GM23338 (cell line): ENCODE results near the gene GTPBP4. TPM values are rescaled to one million over a fixed set of nuclear protein-coding genes. Genes with fewer than 3 reads are reported as not detected.

ENCODE experiments used
- ATAC-seq: fragments of 200-7000 bp; cut with Tn5 transposase; 3 replicates; pipeline ENCODE4 v1.9.1; 2020
- DNase-seq: peaks from one replicate; pipeline ENCODE4 v3.0.0-alpha.2; 2015; ENCODE audit warnings: low spot score
- H2AFZ ChIP-seq: fragments of 200-600 bp; sonication (generic); 2 replicates; pipeline ENCODE4 v1.8.0; 2016; ENCODE audit warnings: antibody characterized with exemption, mild to moderate bottlenecking, moderate library complexity
- H3F3A ChIP-seq: fragments of 200-600 bp; sonication (generic); replicated peaks from 2 replicates; pipeline ENCODE4 v1.8.0; 2017; ENCODE audit warnings: antibody characterized with exemption, mixed run types, low read depth
- H3K27ac ChIP-seq: fragments of 200-600 bp; sonication (generic); 2 replicates; pipeline ENCODE4 v1.6.1; 2016; ENCODE audit warnings: low read depth
- H3K27me3 ChIP-seq: fragments of 200-600 bp; sonication (generic); 2 replicates; pipeline ENCODE4 v1.8.0; 2016; ENCODE audit warnings: mild to moderate bottlenecking, mixed run types, moderate library complexity; ENCODE audit not compliant: insufficient read depth
- H3K36me3 ChIP-seq: fragments of 200-600 bp; sonication (generic); 2 replicates; pipeline ENCODE4 v1.8.0; 2016; ENCODE audit warnings: mild to moderate bottlenecking; ENCODE audit not compliant: insufficient read depth
- H3K4me1 ChIP-seq: fragments of 200-600 bp; sonication (generic); 2 replicates; pipeline ENCODE4 v1.8.0; 2016; ENCODE audit warnings: mild to moderate bottlenecking, moderate library complexity; ENCODE audit not compliant: insufficient read depth
- H3K4me2 ChIP-seq: fragments of 200-600 bp; sonication (generic); 2 replicates; pipeline ENCODE4 v1.7.1; 2017; ENCODE audit warnings: mixed run types
- H3K4me3 ChIP-seq: fragments of 200-600 bp; sonication (generic); 2 replicates; pipeline ENCODE4 v1.6.1; 2016; ENCODE audit warnings: mixed run types
- H3K79me2 ChIP-seq: fragments of 200-600 bp; sonication (generic); replicated peaks from 2 replicates; pipeline ENCODE4 v1.8.0; 2017; ENCODE audit warnings: mild to moderate bottlenecking; ENCODE audit not compliant: insufficient read depth
- H3K9me2 ChIP-seq: fragments of 200-600 bp; sonication (generic); 2 replicates; pipeline ENCODE4 v1.8.0; 2017; ENCODE audit not compliant: insufficient read depth
- H4K20me1 ChIP-seq: fragments of 200-600 bp; sonication (generic); replicated peaks from 2 replicates; pipeline ENCODE4 v1.8.0; 2017; ENCODE audit warnings: mild to moderate bottlenecking; ENCODE audit not compliant: insufficient read depth
- H3K27ac Mint-ChIP-seq: 2 replicates; pipeline ENCODE4 v1.8.0; 2020; ENCODE audit warnings: inconsistent platforms, mild to moderate bottlenecking, moderate library complexity, mixed read lengths
- H3K27me3 Mint-ChIP-seq: 3 replicates; pipeline ENCODE4 v1.8.0; 2022; ENCODE audit warnings: low read depth, mild to moderate bottlenecking, moderate library complexity, mixed read lengths, inconsistent platforms; ENCODE audit not compliant: insufficient read depth, poor library complexity
- H3K36me3 Mint-ChIP-seq: 3 replicates; pipeline ENCODE4 v1.8.0; 2021; ENCODE audit warnings: low read depth, mild to moderate bottlenecking, inconsistent platforms, moderate library complexity, mixed read lengths
- H3K4me1 Mint-ChIP-seq: 3 replicates; pipeline ENCODE4 v1.8.0; 2020; ENCODE audit warnings: mild to moderate bottlenecking, inconsistent platforms, mixed read lengths
- H3K4me3 Mint-ChIP-seq: 3 replicates; pipeline ENCODE4 v1.8.0; 2021; ENCODE audit warnings: moderate library complexity, mild to moderate bottlenecking, inconsistent platforms, mixed read lengths
- H3K9me3 Mint-ChIP-seq: 3 replicates; pipeline ENCODE4 v1.8.0; 2020; ENCODE audit warnings: moderate library complexity, mild to moderate bottlenecking, inconsistent platforms, mixed read lengths
- CTCF ChIP-seq, 2 experiments: fragments of 200-600 bp in 1 of 2; sonication (generic) in 1 of 2; conservative IDR thresholded peaks; 2 replicates each; pipeline versions ENCODE4 v1.5.1 to v1.6.1; 2016 to 2017; ENCODE audit warnings: antibody characterized with exemption in 2 of 2, low read depth in 2 of 2, mild to moderate bottlenecking in 2 of 2, moderate library complexity in 1 of 2
- ETS1 ChIP-seq: IDR thresholded peaks from 2 replicates; pipeline ENCODE4 v1.6.1; 2016; ENCODE audit warnings: antibody characterized with exemption
- EZH2phosphoT487 ChIP-seq: fragments of 200-600 bp; sonication (generic); IDR thresholded peaks from one replicate; pipeline ENCODE4 v1.8.1; 2018; ENCODE audit warnings: antibody characterized with exemption; ENCODE audit not compliant: unreplicated experiment
- JUNB ChIP-seq: IDR thresholded peaks from one replicate; pipeline ENCODE4 v1.6.1; 2016; ENCODE audit warnings: antibody characterized with exemption; ENCODE audit not compliant: unreplicated experiment
- REST ChIP-seq: IDR thresholded peaks from one replicate; pipeline ENCODE4 v1.6.1; 2018; ENCODE audit warnings: antibody characterized with exemption; ENCODE audit not compliant: unreplicated experiment
- STAT1 ChIP-seq: IDR thresholded peaks from one replicate; pipeline ENCODE4 v1.6.1; 2016; ENCODE audit warnings: antibody characterized with exemption; ENCODE audit not compliant: unreplicated experiment
- ZNF114 ChIP-seq: fragments of 250-450 bp; sonication (Bioruptor Pico); IDR thresholded peaks from 2 replicates; pipeline ENCODE4 v1.5.0; 2020; ENCODE audit warnings: mild to moderate bottlenecking, moderate library complexity
- ZNF331 ChIP-seq: fragments of 250-450 bp; sonication (Bioruptor Pico); IDR thresholded peaks from 2 replicates; pipeline ENCODE4 v1.5.0; 2020; ENCODE audit warnings: low read depth, mild to moderate bottlenecking, moderate library complexity
- ZNF462 ChIP-seq: fragments of 250-450 bp; sonication (Bioruptor Pico); IDR thresholded peaks from 2 replicates; pipeline ENCODE4 v1.5.0; 2020; ENCODE audit warnings: mild to moderate bottlenecking, moderate library complexity
- polyA plus RNA-seq: library from polyadenylated mRNA; unstranded; fragments of >200 nt; fragmentation: Nextera tagmentation; extraction: Ambion mirVana; gene quantifications from 2 replicates; pipeline ENCODE4 v1.2.1, GENCODE V29; 2016
- total RNA-seq: library from RNA; depleted of rRNA; stranded (reverse); fragments of >200 nt; shearing (Covaris generic); gene quantifications from 2 replicates; pipeline ENCODE4 v1.2.3, GENCODE V29; 2014

Gene GTPBP4
- total and polyA plus RNA-seq, 2 experiments from 2014 or later = 56.5 to 62.6 TPM

GRCh38 chr10:985361-985760 lies 2.9 kb upstream of the GTPBP4 start (continued):
- TF ChIP-seq CTCF (conservative IDR thresholded peaks at IDR 0.05; ENCODE audit: low read depth in 2 of 2) (no peak), STAT1 (no peak)

- Histone ChIP-seq H3K79me2 (peaks cover 30% of the 10 kb centered on the region), H4K20me1 (peaks cover 23% of the 10 kb centered on the region), H3K27me3 (no peaks in the 10 kb centered on the region), H3K4me1 (peaks cover 21% of the 10 kb centered on the region), H3K4me2 (no peak overlapping the region), H3F3A (0 out of 2 replicates have a peak, but pooled peaks cover 11% of the 10 kb centered on the region), H3K27ac (no peak overlapping the region), H2AFZ (no peak overlapping the region), H3K9me2 (no peaks in the 10 kb centered on the region), H3K36me3 (0 out of 2 replicates have a peak, but pooled peaks cover 5% of the 10 kb centered on the region), H3K4me3 (no peak overlapping the region)
- Mint-ChIP-seq H3K27me3 (peaks cover 19% of the 10 kb centered on the region), H3K9me3 (peaks cover 7% of the 10 kb centered on the region), H3K36me3 (peaks cover 30% of the 10 kb centered on the region), H3K4me1 (peaks cover 17% of the 10 kb centered on the region), H3K27ac (no peak overlapping the region), H3K4me3 (peak overlapping the region; percentile 98; the same call in 2 of the 3 replicates)
- no peak for DNase-seq
- TF ChIP-seq ETS1 (no peak), ZNF114 (no peak), ZNF331 (no peak), ZNF462 (CRISPR knock-in tag) (no peak), JUNB (no peak), REST (no peak), EZH2phosphoT487 (no peak)
- ATAC-seq = no peak
Observed at GRCh38 chr10:986137-986825, 2.0 kb upstream of the GTPBP4 start.
